K562 (cell line): ENCODE results near the gene HDAC5. TPM values are rescaled to one million over a fixed set of nuclear protein-coding genes. Genes with fewer than 3 reads are reported as not detected.

Experiments
- ATAC-seq: fragments of 200-7000 bp; cut with Tn5 transposase; 3 replicates; pipeline ENCODE4 v1.9.1; 2020; ENCODE audit warnings: moderate library complexity
- BruUV-seq: library from RNA; stranded (reverse); fragments of 400-500 nt; replicated peaks from 2 replicates; lab custom pipeline; 2021; lab: Mats Ljungman, UMichigan
- CTCF ChIA-PET: fragments of 300-600 bp; formaldehyde crosslinking; extraction: SDS; loops from one replicate; lab custom pipeline; 2021; ENCODE audit warnings: low intra/inter-chr PET ratio; lab: Yijun Ruan, JAX
- POLR2A ChIA-PET: fragments of 300-600, 350-650 bp; sonication (Branson Sonifier 250); formaldehyde crosslinking; extraction: SDS; loops from one replicate; lab custom pipeline; 2021; ENCODE audit warnings: antibody characterized with exemption, inconsistent platforms; lab: Yijun Ruan, JAX
- DNase-seq, 4 experiments: peaks; one replicate each; pipeline versions ENCODE4 v3.0.0 to v3.0.0-alpha.2; 2011 to 2018; ENCODE audit warnings: low spot score in 3 of 4, mixed read lengths in 3 of 4; ENCODE audit errors: extremely low read depth in 1 of 4
- FAIRE-seq: peaks from 2 replicates; lab custom pipeline; 2011; peaks lifted over from hg19 to GRCh38; lab: Jason Lieb, UNC
- H2AFZ ChIP-seq: 2 replicates; pipeline ENCODE4 v1.6.0; 2011; ENCODE audit warnings: low read depth, low read length, control low read depth, inconsistent platforms
- H3K27ac ChIP-seq: fragments of 200-600 bp; 3 replicates; pipeline ENCODE4 v1.8.0; 2011; ENCODE audit warnings: low read depth, mild to moderate bottlenecking, control low read depth, inconsistent platforms, low read length, moderate library complexity, mixed read lengths; ENCODE audit errors: extremely low read depth
- H3K27me3 ChIP-seq, 2 experiments: fragments of 300-600 bp in 1 of 2; 2 replicates in 1 of 2; 3 replicates in 1 of 2; pipeline versions ENCODE4 v1.6.0 to v1.8.0; 2011; ENCODE audit warnings: inconsistent platforms in 2 of 2, low read length in 2 of 2, mild to moderate bottlenecking in 1 of 2, mixed read lengths in 1 of 2, moderate library complexity in 1 of 2; ENCODE audit not compliant: control insufficient read depth in 2 of 2, insufficient read depth in 2 of 2
- H3K36me3 ChIP-seq: fragments of 300-600 bp; 3 replicates; pipeline ENCODE4 v1.8.0; 2011; ENCODE audit warnings: mild to moderate bottlenecking, low read length, inconsistent platforms; ENCODE audit not compliant: control insufficient read depth, insufficient read depth
- H3K4me1 ChIP-seq, 2 experiments: fragments of 200-600 bp in 1 of 2; replicated peaks in 1 of 2; 2 replicates in 1 of 2; 3 replicates in 1 of 2; pipeline versions ENCODE4 v1.5.1 to v1.8.0; 2011; ENCODE audit warnings: inconsistent platforms in 2 of 2, low read length in 2 of 2, mild to moderate bottlenecking in 1 of 2, mixed read lengths in 1 of 2, moderate library complexity in 1 of 2; ENCODE audit not compliant: control insufficient read depth in 2 of 2, insufficient read depth in 2 of 2
- H3K4me2 ChIP-seq: 2 replicates; pipeline ENCODE4 v1.6.1; 2011; ENCODE audit warnings: low read length, control low read depth, inconsistent platforms, mixed read lengths; ENCODE audit not compliant: insufficient read depth
- H3K4me3 ChIP-seq: fragments of 200-600 bp; sonication (generic), shearing (Covaris generic); 2 replicates; pipeline ENCODE4 v1.5.1; 2016; ENCODE audit warnings: control low read depth, inconsistent platforms
- H3K79me2 ChIP-seq: fragments of 200-600 bp; 3 replicates; pipeline ENCODE4 v1.8.0; 2011; ENCODE audit warnings: low read length, inconsistent platforms; ENCODE audit not compliant: control insufficient read depth, insufficient read depth
- H3K9ac ChIP-seq, 2 experiments: 2 replicates each; pipeline versions ENCODE4 v1.6.0 to v1.6.1; 2011; ENCODE audit warnings: low read depth in 2 of 2, low read length in 2 of 2, control low read depth in 1 of 2, inconsistent platforms in 1 of 2, mild to moderate bottlenecking in 1 of 2, mixed read lengths in 1 of 2; ENCODE audit not compliant: insufficient read depth in 1 of 2
- H3K9me1 ChIP-seq: one replicate; pipeline ENCODE4 v1.6.0; 2011; ENCODE audit warnings: inconsistent platforms, mild to moderate bottlenecking, low read length, moderate library complexity; ENCODE audit not compliant: control insufficient read depth, insufficient read depth
- H3K9me3 ChIP-seq: replicated peaks from 2 replicates; pipeline ENCODE4 v1.5.1; 2011; ENCODE audit warnings: low read depth, low read length, inconsistent platforms; ENCODE audit not compliant: control insufficient read depth, insufficient read depth
- H4K20me1 ChIP-seq: replicated peaks from 2 replicates; pipeline ENCODE4 v1.6.1; 2011; ENCODE audit warnings: low read length, inconsistent platforms, mixed read lengths; ENCODE audit not compliant: control insufficient read depth, insufficient read depth
- ATF3 ChIP-seq, 2 experiments: fragments of 450-650 bp in 1 of 2; sonication (generic) in 1 of 2; formaldehyde crosslinking in 1 of 2; IDR thresholded peaks in 1 of 2; conservative IDR thresholded peaks in 1 of 2; 2 replicates each; pipeline versions ENCODE4 v1.6.1 to v1.8.1; 2016 to 2023; ENCODE audit warnings: mild to moderate bottlenecking in 2 of 2, moderate library complexity in 2 of 2, inconsistent platforms in 1 of 2, missing genetic modification reagents in 1 of 2
- CAMTA2 ChIP-seq: fragments of 250-450 bp; sonication (Bioruptor Pico); conservative IDR thresholded peaks from 2 replicates; pipeline ENCODE4 v1.5.1; 2022
- HNRNPLL ChIP-seq: fragments of 200-400 bp; formaldehyde crosslinking; IDR thresholded peaks from 2 replicates; pipeline ENCODE4 v1.6.1; 2017; ENCODE audit warnings: low read length, low read depth, mild to moderate bottlenecking; ENCODE audit not compliant: poor library complexity, severe bottlenecking
- JUND ChIP-seq, 2 experiments: IDR thresholded peaks; 2 replicates in 1 of 2; 3 replicates in 1 of 2; pipeline ENCODE4 v1.6.1; 2011; ENCODE audit warnings: borderline replicate concordance in 2 of 2, low read depth in 2 of 2, low read length in 2 of 2, improper control_type of control experiment in 1 of 2, missing biosample characterization in 1 of 2, missing genetic modification characterization in 1 of 2, missing genetic modification reagents in 1 of 2
- KAT2B ChIP-seq: IDR thresholded peaks from one replicate; pipeline ENCODE4 v1.6.1; 2012; ENCODE audit warnings: low read depth, mild to moderate bottlenecking, control low read depth, inconsistent platforms, low read length, moderate library complexity
- MBD1 ChIP-seq: fragments of 250-450 bp; sonication (Bioruptor Pico); IDR thresholded peaks from 2 replicates; pipeline ENCODE4 v1.8.0; 2022; ENCODE audit warnings: inconsistent platforms
- MCM3 ChIP-seq: fragments of 450-650 bp; IDR thresholded peaks from 2 replicates; pipeline ENCODE4 v1.6.1; 2016
- ZEB2 ChIP-seq: fragments of 450-650 bp; IDR thresholded peaks from 2 replicates; pipeline ENCODE4 v1.6.1; 2016
- ZNF217 ChIP-seq: sonication (generic); formaldehyde crosslinking; IDR thresholded peaks from 2 replicates; pipeline ENCODE4 v1.8.0; 2022; ENCODE audit warnings: mild to moderate bottlenecking, missing genetic modification reagents
- ZNF584 ChIP-seq: fragments of 200-800 bp; sonication (Bioruptor generic); IDR thresholded peaks from 2 replicates; pipeline ENCODE4 v1.6.1; 2016; ENCODE audit warnings: low read depth, mild to moderate bottlenecking, missing genetic modification characterization, missing compliant biosample characterization
- ZNF785 ChIP-seq: fragments of 250-450 bp; sonication (Bioruptor Pico); IDR thresholded peaks from 2 replicates; pipeline ENCODE4 v1.4.0; 2020; ENCODE audit warnings: mild to moderate bottlenecking
- WGBS: fragments of 100-300 bp; shearing (Covaris generic); methylation state at CpG from one replicate; pipeline ENCODE4 v1.1.6; 2016; ENCODE audit warnings: low coverage, mixed read lengths; ENCODE audit not compliant: insufficient coverage; ENCODE audit errors: missing lambda C conversion rate; 5-methylcytosine and 5-hydroxymethylcytosine counted together
- in situ Hi-C: fragments of 300-500 bp; cut with MboI; formaldehyde crosslinking; loops from 4 replicates; pipeline ENCODE4 v1.15.0; 2018; ENCODE audit warnings: inconsistent platforms, mixed read lengths
- intact Hi-C: fragments of 100-400 bp; cut with micrococcal nuclease; formaldehyde crosslinking; loops from 2 replicates; pipeline ENCODE4 v1.14.2; 2022
- polyA plus RNA-seq, 8 experiments: library from polyadenylated mRNA; depleted of rRNA in 4 of 8; stranded (reverse) in 5 of 8; unstranded in 3 of 8; fragments of >200 nt; fragmentation: Nextera tagmentation in 2 of 8; fragmentation: Illumina TruSeq in 1 of 8; extraction: Ambion mirVana in 2 of 8; extraction: Trizol in 1 of 8; gene quantifications; 2 replicates each; pipeline versions ENCODE4 v1.2.1 to v1.2.3, GENCODE V29; 2011 to 2014; ENCODE audit warnings: inconsistent platforms in 1 of 8, missing spikeins in 1 of 8
- total RNA-seq, 7 experiments: library from RNA; depleted of rRNA in 6 of 7; stranded (reverse); fragments of >200 nt in 6 of 7; fragmentation: Illumina TruSeq in 2 of 7; extraction: Trizol in 2 of 7; gene quantifications; 2 replicates each; pipeline versions ENCODE4 v1.2.1 to v1.2.3, GENCODE V29; 2011 to 2021; ENCODE audit warnings: low replicate concordance in 1 of 7

Gene HDAC5
- total and polyA plus RNA-seq, 9 of the 15 experiments (the other 6 are each of a cell fraction or from before 2014, with no cell fraction given): 0.45 to 26.2 (median 16.4) TPM

GRCh38 chr17:44044071-44044470 lies 79.4 kb downstream of the HDAC5 start:
- Histone ChIP-seq H3K27me3 (no peaks in the 10 kb centered on the region), H2AFZ (no peak overlapping the region), H3K4me3 (no peak overlapping the region), H4K20me1 (peaks cover 20% of the 10 kb centered on the region), H3K9me3 (no peaks in the 10 kb centered on the region), H3K4me2 (no peak overlapping the region), H3K36me3 (peaks cover 71% of the 10 kb centered on the region; the same call in 2 of the 3 replicates), H3K4me1 (peaks cover 0 to 2% of the 10 kb centered on the region in 2 experiments; a peak in 1 of 5 replicates), H3K9me1 (no peaks in the 10 kb centered on the region), H3K79me2 (peaks cover 78% of the 10 kb centered on the region), H3K9ac (no peak overlapping the region), H3K27ac (no peak overlapping the region)
- BruUV-seq: no TSS peak
- no peak for TF ChIP-seq HNRNPLL
- no peak for TF ChIP-seq JUND (IDR thresholded peaks at IDR 0.05; ENCODE audit: borderline replicate concordance, low read depth, low read length)
- TF ChIP-seq JUND (tag; IDR thresholded peaks at IDR 0.05; ENCODE audit: borderline replicate concordance, low read depth, low read length): no peak
- no peak for TF ChIP-seq ZNF785
- no peak for TF ChIP-seq CAMTA2 (CRISPR knock-in tag)
- no peak for TF ChIP-seq MCM3
- no peak for TF ChIP-seq ZEB2
- TF ChIP-seq ATF3 (IDR thresholded peaks at IDR 0.05): no peak
- no peak for TF ChIP-seq ATF3 (CRISPR knock-in tag; conservative IDR thresholded peaks at IDR 0.05)
- no peak for TF ChIP-seq ZNF217
- no peak for TF ChIP-seq KAT2B
- no peak for TF ChIP-seq MBD1 (CRISPR knock-in tag)
- TF ChIP-seq ZNF584: no peak
- in situ Hi-C loops (loop anchor here (5.0 kb wide), 1 partner anchor 102 kb away; the partner anchor contains the start of gene PPY), intact Hi-C loops (no loop called here)
- CTCF ChIA-PET: no interaction called here
- FAIRE-seq (no peak), ATAC-seq (no peak), DNase-seq (no peak)
- POLR2A ChIA-PET: interaction anchor here (0.7 to 2.1 kb wide), 2 partner anchors 12 to 13 kb away, joined by 3 to 6 read pairs; no protein-coding TSS in a partner anchor
- 71% methylated on average over 1 of the region's 1 CpG for WGBS
